Glomerular visceral epithelial cell (primary cell): ENCODE measurements around the gene TCTN3.
"Not testable (repeated sequence)": the region's sequence is repeated elsewhere in the genome, so short reads cannot be mapped to it uniquely, and the experiment has no call there.

ENCODE experiments used
- DNase-seq: peaks from one replicate; pipeline ENCODE4 v3.0.0-alpha.2; 2016; ENCODE audit errors: extremely low spot score

Gene TCTN3

DNA sequence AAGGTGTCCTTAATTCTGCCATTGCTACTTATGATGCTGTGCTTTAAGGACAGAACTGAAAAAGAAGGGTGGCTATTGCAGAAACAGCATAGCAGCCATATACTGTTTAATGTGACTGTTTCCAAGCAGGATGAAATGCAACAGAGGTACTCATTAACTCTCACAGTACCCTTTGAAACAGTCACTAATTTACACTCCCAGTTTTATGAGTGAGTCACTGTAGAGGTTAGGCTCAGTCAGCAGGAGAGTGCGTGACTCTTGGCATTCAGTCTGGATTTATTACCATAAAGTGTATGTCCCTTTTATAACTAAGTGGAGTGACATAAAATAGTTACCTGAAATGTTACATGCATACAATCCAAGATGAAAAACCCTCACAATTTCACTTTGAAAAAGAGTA, 64.9 kb downstream of the TCTN3 start:
- peak; percentile 70 for DNase-seq

DNA sequence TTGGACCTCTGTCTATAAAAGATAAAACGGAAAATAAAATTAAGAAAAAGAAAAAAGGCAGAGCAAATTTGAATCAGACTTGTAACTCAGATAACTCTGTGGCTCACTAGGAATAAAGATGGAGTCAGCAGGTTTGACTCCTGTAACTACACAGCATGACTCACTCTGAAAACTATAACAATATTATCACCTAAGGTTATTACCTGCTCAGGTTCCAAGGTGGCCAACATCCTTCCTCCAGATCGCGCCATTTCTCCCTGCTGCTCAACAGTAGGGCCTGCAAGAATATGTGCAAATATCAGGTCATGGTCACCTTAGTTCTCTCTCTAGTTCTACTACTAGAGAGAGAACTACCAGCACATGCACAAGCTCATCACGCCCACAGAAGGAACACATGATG, 67.2 kb downstream of the TCTN3 start:
- no peak for DNase-seq

DNA sequence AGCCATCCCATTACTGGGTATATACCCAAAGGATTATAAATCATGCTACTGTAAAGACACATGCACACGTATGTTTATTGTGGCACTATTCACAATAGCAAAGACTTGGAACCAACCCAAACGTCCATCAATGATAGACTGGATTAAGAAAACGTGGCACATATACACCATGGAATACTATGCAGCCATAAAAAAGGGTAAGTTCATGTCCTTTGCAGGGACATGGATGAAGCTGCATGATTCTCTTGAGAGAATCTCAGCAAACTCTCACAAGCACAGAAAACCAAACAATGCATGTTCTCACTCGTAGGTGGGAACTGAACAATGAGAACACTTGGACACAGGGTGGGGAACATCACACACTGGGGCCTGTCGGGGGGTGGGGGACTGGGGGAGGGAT, 73.3 kb downstream of the TCTN3 start:
- not testable (repeated sequence) for DNase-seq

DNA sequence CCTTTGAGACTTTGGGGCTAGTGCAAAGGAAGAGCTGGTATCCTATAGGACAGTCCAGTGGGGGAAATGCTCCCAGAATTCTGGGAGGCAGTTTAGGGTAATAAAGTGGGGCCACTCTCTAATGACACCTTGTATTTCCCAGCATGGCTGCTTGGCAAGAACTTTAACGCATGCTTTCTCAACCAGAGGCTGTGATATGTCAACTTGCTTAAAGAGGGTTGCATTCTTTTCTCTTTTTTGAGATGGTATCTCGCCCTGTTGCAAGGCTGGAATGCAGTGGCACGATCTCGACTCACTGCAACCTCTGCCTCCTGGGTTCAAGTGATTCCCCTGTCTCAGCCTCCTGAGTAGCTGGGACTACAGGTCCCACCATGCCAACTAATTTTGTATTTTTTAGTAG, 75.6 kb downstream of the TCTN3 start:
- DNase-seq, result no peak

DNA sequence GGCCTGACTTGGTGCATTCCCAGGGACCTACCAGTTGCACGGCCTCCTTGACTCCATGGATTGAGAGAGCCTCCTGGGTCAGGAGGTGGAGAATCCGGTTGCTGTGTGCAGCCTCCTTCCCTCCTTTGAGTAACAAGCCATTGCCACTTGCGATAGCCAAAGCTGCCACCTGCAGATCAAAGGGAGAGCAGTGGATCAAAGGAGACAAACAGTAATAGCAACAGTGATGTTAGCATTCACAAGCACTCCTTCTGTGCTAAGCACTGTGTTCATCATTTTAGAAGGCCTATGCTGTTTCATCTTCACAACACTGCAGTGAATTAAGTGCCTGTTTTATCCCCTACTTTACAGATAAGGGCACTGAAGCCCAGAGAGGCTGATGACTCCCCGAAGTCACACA, 77.3 kb downstream of the TCTN3 start:
- DNase-seq, result no peak
